PFSK-1 (cell line): ENCODE data around the gene MC2R.

Experiments used
- FOXP2 ChIP-seq: optimal IDR thresholded peaks from 2 replicates; pipeline ENCODE3; 2011; ENCODE audit warnings: borderline replicate concordance, control low read depth, inconsistent platforms; ENCODE audit not compliant: insufficient read depth; ENCODE audit errors: extremely low read length, extremely low read depth
- POLR2AphosphoS5 ChIP-seq: IDR thresholded peaks from 2 replicates; pipeline ENCODE4 v1.6.1; 2012; ENCODE audit warnings: low read depth, mild to moderate bottlenecking, control low read depth, low read length, moderate library complexity
- SIN3A ChIP-seq: IDR thresholded peaks from 2 replicates; pipeline ENCODE4 v1.6.1; 2012; ENCODE audit warnings: mild to moderate bottlenecking, low read length, moderate library complexity, borderline replicate concordance; ENCODE audit not compliant: insufficient read depth
- TAF1 ChIP-seq: IDR thresholded peaks from 2 replicates; pipeline ENCODE4 v1.6.1; 2012; ENCODE audit warnings: low read length, control low read depth, borderline replicate concordance; ENCODE audit not compliant: insufficient read depth
- TF ChIP-seq, protein P1 (sequence below), 2 experiments: IDR thresholded peaks; 2 replicates each; pipeline versions ENCODE4 v1.6.1 to v1.8.0; 2011 to 2012; ENCODE audit warnings: low read depth in 2 of 2, low read length in 2 of 2, control low read depth in 1 of 2, inconsistent platforms in 1 of 2, mild to moderate bottlenecking in 1 of 2, moderate library complexity in 1 of 2; ENCODE audit not compliant: insufficient read depth in 1 of 2

Gene MC2R

DNA sequence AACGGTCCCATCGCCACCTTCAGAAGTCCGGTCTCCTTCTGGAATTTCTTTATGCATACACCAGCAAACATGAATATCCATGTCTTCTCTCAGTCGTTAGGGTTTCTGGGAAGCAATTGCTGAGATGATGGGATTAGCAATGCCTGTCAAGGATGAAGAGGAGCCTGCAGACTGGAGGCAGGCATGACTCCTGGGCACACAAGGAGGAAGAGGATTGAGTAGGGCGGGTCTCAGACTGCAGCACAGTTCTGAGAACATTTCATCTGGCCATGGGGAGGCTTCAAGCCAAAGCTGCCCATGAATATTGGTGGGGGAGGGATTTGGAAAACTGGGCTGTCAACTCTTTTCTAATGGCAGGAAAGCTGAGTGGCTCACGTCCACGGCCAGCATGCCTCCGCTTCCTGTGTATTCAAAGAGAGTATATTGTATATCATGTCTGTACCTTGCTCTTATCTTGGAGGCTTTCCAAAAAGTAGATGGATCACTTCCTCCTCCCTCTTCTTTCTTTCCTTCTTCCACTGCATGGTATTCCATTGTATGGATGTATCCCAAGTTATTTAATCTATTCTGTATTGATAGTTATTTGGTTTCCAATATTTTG, 24.5 kb downstream of the MC2R start:
- TF ChIP-seq POLR2AphosphoS5 (no peak), SIN3A (no peak), FOXP2 (no peak), TAF1 (no peak)
- TF ChIP-seq, protein P1, sequence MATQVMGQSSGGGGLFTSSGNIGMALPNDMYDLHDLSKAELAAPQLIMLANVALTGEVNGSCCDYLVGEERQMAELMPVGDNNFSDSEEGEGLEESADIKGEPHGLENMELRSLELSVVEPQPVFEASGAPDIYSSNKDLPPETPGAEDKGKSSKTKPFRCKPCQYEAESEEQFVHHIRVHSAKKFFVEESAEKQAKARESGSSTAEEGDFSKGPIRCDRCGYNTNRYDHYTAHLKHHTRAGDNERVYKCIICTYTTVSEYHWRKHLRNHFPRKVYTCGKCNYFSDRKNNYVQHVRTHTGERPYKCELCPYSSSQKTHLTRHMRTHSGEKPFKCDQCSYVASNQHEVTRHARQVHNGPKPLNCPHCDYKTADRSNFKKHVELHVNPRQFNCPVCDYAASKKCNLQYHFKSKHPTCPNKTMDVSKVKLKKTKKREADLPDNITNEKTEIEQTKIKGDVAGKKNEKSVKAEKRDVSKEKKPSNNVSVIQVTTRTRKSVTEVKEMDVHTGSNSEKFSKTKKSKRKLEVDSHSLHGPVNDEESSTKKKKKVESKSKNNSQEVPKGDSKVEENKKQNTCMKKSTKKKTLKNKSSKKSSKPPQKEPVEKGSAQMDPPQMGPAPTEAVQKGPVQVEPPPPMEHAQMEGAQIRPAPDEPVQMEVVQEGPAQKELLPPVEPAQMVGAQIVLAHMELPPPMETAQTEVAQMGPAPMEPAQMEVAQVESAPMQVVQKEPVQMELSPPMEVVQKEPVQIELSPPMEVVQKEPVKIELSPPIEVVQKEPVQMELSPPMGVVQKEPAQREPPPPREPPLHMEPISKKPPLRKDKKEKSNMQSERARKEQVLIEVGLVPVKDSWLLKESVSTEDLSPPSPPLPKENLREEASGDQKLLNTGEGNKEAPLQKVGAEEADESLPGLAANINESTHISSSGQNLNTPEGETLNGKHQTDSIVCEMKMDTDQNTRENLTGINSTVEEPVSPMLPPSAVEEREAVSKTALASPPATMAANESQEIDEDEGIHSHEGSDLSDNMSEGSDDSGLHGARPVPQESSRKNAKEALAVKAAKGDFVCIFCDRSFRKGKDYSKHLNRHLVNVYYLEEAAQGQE (IDR thresholded peaks at IDR 0.05; ENCODE audit: insufficient read depth in 1 of 2, low read depth in 2 of 2, low read length in 2 of 2) = no peak

DNA sequence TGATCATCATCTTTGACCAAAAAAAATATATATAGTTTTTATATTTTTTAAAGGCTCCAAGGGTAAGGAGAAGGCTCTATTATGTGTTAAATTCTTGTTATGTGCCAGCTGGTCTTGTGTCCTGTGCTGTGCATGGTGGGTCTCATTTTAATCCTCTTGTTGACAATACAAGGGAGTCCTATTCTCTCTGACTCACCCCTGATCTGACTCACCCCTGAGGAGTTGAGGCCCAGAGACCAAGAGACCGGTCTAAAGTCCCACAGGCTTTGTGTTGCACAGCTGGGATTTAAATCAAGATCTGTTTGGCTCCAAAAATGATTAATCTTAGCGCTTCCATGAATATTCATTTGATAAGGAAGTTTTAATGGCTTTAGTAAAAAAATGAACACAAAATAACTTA, 25.7 kb downstream of the MC2R start:
- TF ChIP-seq POLR2AphosphoS5 = no peak

DNA sequence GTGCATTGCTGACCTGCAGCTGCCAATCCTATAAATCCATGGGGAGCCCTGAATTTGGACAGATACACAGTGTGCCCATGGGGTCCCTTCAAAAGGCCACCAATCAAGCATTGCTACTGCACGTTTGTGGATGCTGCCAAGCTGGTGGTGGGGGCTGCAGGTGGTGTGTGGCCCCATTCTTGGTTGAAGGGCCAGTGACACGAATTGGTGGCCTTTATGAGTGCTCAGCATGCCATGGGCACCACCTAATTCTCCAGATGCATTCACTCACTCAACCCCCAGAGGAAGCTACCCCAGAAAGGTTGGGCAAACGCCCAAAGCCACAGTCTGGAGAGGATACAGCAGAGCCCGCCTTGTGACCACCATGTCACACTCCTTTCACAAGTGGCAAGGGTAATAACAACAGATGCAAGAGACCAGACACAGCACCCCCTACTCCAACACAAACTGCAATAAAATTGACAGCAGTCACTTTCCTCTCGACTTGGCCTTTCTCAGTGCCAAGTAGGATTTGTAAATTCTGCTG, 27.1 kb downstream of the MC2R start:
- TF ChIP-seq FOXP2 = no peak

DNA sequence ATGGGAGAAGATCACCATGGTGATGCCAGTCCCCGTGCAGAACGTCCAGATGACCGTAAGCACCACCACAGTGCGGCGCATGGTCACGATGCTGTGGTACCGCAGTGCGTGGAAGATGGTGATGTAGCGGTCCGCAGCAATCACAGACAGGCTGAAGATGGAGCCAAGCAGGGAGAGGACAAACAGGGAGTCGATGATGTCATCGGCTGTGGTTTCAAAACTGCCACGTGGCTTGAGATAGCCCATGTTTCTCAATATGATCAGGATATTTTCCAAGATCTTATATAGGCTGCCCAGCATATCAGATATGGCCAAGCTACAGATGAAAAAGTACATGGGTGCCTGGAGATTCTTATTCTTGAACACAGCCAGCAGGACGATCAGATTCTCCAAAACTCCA, 30.3 kb downstream of the MC2R start:
- TF ChIP-seq FOXP2 = no peak
- no peak for TF ChIP-seq TAF1
- TF ChIP-seq, protein P1 (IDR thresholded peaks at IDR 0.05; ENCODE audit: insufficient read depth in 1 of 2, low read depth in 2 of 2, low read length in 2 of 2) = no peak
- no peak for TF ChIP-seq POLR2AphosphoS5

DNA sequence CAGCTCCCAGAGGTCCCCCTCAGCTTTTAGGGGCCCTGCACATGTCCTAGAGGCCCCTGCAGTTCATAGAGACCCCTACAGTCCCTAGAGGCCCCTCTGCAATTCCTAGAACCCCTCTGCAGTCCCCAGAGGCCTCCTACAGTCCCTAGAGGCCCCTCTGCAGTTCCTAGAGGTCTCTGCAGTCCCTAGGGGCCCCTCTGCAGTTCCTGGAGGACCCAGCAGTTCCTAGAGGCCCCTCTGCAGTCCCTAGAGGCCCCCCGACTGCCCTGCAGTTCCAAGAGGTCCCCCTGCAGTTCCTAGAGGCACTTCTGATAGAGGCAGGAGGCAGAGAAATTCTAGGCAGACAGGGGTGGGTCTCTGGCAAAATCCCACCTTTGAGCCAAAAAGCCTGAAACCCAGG, 35.4 kb downstream of the MC2R start:
- no peak for TF ChIP-seq TAF1
- TF ChIP-seq POLR2AphosphoS5 = no peak
- TF ChIP-seq SIN3A = no peak
- no peak for TF ChIP-seq FOXP2
- TF ChIP-seq, protein P1 (IDR thresholded peaks at IDR 0.05; ENCODE audit: insufficient read depth in 1 of 2, low read depth in 2 of 2, low read length in 2 of 2) = no peak

DNA sequence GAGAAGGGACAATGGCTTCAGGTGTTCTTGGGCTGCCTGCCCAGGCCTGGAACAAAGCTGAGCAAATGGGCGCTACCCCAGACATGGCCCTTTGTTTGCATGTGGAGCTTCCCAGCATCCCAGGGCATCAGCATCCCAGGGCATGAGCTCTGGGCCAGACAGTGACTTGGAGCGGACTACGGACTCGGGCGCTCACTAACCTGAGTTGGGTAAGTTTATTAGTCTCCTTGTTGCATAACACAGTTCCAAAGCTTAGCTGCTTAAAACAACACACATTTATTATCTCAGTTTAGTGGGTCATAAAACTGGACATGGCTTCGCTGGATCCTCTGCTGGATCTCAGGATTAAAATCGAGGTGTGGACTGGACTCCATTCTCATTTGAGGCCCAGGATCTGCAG, 35.8 kb downstream of the MC2R start:
- TF ChIP-seq FOXP2 (no peak), TAF1 (no peak), SIN3A (no peak), POLR2AphosphoS5 (no peak)
- TF ChIP-seq, protein P1 (IDR thresholded peaks at IDR 0.05; ENCODE audit: insufficient read depth in 1 of 2, low read depth in 2 of 2, low read length in 2 of 2) = no peak
